ENCODE results near the gene COX6B2. TPM values are rescaled to one million over a fixed set of nuclear protein-coding genes. Genes with fewer than 3 reads are reported as not detected.

COX6B2 gene
- total RNA-seq, 2 experiments from 2014 or later: 0.55 TPM; not detected in 1

DNA sequence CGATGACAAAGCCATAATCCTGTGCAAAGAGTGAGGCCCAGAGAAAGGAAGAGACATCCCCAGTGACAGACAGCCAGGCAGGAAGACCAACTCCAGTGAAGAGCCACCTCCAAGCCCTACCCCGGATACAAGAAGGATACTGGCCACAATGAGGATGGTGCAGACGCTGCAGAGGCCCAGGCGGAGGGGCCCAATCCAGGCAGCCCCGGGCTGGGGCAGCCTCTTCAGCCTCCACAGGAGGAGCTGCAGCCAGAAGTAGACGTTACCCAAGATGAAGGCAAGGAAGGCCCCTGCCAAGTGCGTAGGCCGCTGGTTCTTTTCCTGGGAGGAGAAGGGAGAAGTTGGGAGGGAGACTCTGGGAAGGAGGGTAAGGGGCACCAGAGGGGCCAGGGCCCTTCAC is 37.9 kb downstream of the COX6B2 start:
- no peak overlapping the region for H3K27ac Mint-ChIP-seq
- H3K4me1 Mint-ChIP-seq: peaks cover 5% of the 10 kb centered on the region
- no peaks in the 10 kb centered on the region for H3K36me3 Mint-ChIP-seq
- H3K9me3 Mint-ChIP-seq: no peaks in the 10 kb centered on the region
- no peak overlapping the region for H3K4me3 Mint-ChIP-seq
- peaks cover 7% of the 10 kb centered on the region for H3K27me3 Mint-ChIP-seq
- POLR2A ChIA-PET: no interaction called here
- DNase-seq (no peak), ATAC-seq (ENCODE audit: low read depth) (no peak)

GRCh38 chr19:55315956-55316525 is 38.5 kb downstream of the COX6B2 start:
- H3K27me3 Mint-ChIP-seq: peaks cover 3% of the 10 kb centered on the region
- POLR2A ChIA-PET: no interaction called here
- ATAC-seq (ENCODE audit: low read depth): no peak
- H3K4me3 Mint-ChIP-seq: no peak overlapping the region
- no peak for DNase-seq
- no peak overlapping the region for H3K27ac Mint-ChIP-seq
- peaks cover 2% of the 10 kb centered on the region for H3K4me1 Mint-ChIP-seq
- no peaks in the 10 kb centered on the region for H3K9me3 Mint-ChIP-seq
- no peaks in the 10 kb centered on the region for H3K36me3 Mint-ChIP-seq

DNA sequence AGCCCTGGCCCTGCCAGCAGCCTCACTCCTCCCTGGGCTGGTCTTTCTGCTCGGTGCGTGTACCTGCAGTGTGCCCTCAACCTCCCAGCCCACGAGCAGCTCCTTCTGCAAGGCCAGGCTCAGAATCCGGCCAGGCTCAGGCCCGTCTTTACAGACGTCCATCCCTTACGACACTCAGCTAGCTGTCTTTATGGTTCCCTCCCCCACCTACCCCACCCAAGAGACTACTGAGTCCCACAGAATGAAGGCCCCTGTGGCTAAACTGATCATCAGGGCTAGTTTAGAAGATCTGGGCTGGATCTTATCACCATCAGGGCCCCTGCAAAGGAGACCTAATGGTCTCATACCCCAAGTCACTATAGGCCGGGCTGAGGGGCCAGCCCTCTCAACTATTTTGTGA is 40.1 kb downstream of the COX6B2 start:
- POLR2A ChIA-PET: no interaction called here
- H3K27me3 Mint-ChIP-seq: no peaks in the 10 kb centered on the region
- H3K4me3 Mint-ChIP-seq: no peak overlapping the region
- no peak for ATAC-seq (ENCODE audit: low read depth)
- no peak overlapping the region for H3K27ac Mint-ChIP-seq
- peaks cover 2% of the 10 kb centered on the region for H3K4me1 Mint-ChIP-seq
- DNase-seq: no peak
- no peaks in the 10 kb centered on the region for H3K9me3 Mint-ChIP-seq
- no peaks in the 10 kb centered on the region for H3K36me3 Mint-ChIP-seq

- POLR2A ChIA-PET: interaction anchor here (0.6 to 1.0 kb wide), 2 partner anchors 27 to 65 kb away, joined by 3 to 4 read pairs; partner anchors contain the start of gene KMT5C
- no peak overlapping the region for H3K27ac Mint-ChIP-seq
- H3K36me3 Mint-ChIP-seq: no peaks in the 10 kb centered on the region
- DNase-seq: no peak
- H3K9me3 Mint-ChIP-seq: no peaks in the 10 kb centered on the region
- no peak for ATAC-seq (ENCODE audit: low read depth)
- H3K4me3 Mint-ChIP-seq: no peak overlapping the region
- no peaks in the 10 kb centered on the region for H3K27me3 Mint-ChIP-seq
- H3K4me1 Mint-ChIP-seq: peaks cover 2% of the 10 kb centered on the region
Observed at GRCh38 chr19:55312621-55313512, 41.7 kb downstream of the COX6B2 start.

DNA sequence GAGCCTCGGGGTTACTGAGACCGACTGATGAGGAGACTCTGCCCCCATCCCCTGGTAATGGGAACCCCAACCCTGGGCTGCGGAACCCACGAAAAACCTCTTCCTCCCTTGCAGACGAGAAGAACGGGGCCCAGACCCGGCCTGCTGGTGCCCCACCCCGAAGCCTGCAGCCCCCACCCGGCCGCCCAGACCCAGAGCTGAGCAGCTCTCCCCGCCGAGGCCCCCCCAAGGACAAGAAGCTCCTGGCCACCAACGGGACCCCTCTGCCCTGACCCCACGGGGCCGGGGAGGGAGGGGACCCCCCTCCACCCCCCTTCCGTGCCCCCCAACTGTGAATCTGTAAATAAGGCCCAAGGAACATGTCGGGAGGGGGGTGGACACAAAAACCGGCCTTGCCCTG is 42.7 kb downstream of the COX6B2 start:
- ATAC-seq (ENCODE audit: low read depth): no peak
- H3K27ac Mint-ChIP-seq: no peak overlapping the region
- H3K4me3 Mint-ChIP-seq: no peak overlapping the region
- H3K9me3 Mint-ChIP-seq: no peaks in the 10 kb centered on the region
- no peaks in the 10 kb centered on the region for H3K36me3 Mint-ChIP-seq
- POLR2A ChIA-PET: interaction anchor here (1.0 kb wide), 1 partner anchor 28 kb away, joined by 4 read pairs; the partner anchor contains the start of gene KMT5C
- no peak for DNase-seq
- peaks cover 2% of the 10 kb centered on the region for H3K4me1 Mint-ChIP-seq
- no peaks in the 10 kb centered on the region for H3K27me3 Mint-ChIP-seq

DNA sequence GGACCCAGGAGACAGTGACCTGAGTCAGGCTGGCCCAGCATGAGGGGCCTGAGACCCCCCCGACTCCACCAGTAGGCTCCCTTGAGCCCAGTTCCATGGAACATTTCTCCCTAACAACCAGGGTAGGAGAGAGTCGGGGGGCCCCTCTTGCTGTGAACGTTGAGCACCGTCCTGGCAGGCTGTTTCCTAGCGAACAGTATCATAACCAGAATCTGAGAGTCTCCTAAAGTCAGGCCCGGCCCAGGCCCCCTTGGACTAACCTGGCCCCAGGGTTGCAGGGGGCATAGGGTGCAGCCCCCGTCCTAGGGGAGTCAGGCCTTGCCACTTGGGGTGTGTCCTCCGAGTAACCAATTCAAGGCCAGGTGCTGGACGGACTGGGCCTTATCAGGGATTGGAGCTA is 43.1 kb downstream of the COX6B2 start:
- ATAC-seq (ENCODE audit: low read depth): no peak
- H3K4me3 Mint-ChIP-seq: no peak overlapping the region
- POLR2A ChIA-PET: no interaction called here

DNA sequence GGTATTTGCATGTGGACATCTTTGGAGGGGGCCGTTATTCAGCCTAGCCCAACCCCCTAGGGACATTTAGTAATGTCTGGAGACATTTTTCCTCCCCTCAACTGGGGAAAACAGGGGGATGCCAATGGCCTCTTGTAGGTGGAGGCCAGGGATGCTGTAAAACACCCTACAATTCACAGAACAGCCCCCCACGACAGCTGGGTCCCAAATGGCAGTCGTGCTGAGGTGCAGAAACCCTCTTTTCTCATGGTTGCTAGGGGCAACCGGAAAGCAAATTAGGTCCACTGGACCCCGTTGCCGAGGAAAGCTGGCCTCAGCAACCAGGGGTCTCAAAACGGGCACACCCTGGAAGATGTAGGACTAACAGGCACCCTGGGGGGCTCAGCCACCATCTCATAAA is 44.0 kb downstream of the COX6B2 start:
- POLR2A ChIA-PET: no interaction called here
- Mint-ChIP-seq H3K9me3 (no peaks in the 10 kb centered on the region), H3K27ac (no peak overlapping the region), H3K36me3 (peaks cover 3% of the 10 kb centered on the region), H3K4me3 (no peak overlapping the region), H3K4me1 (peaks cover 5% of the 10 kb centered on the region), H3K27me3 (no peaks in the 10 kb centered on the region)
- ATAC-seq (ENCODE audit: low read depth) (no peak), DNase-seq (no peak)

More for the DNA sequence above, 43.1 kb downstream of the COX6B2 start:
- H3K27ac Mint-ChIP-seq: no peak overlapping the region
- no peaks in the 10 kb centered on the region for H3K27me3 Mint-ChIP-seq
- peaks cover 2% of the 10 kb centered on the region for H3K4me1 Mint-ChIP-seq
- no peaks in the 10 kb centered on the region for H3K9me3 Mint-ChIP-seq
- H3K36me3 Mint-ChIP-seq: peaks cover 2% of the 10 kb centered on the region
- no peak for DNase-seq

GRCh38 chr19:55309448-55309847 is 45.1 kb downstream of the COX6B2 start:
- Mint-ChIP-seq H3K27me3 (no peaks in the 10 kb centered on the region), H3K4me3 (no peak overlapping the region), H3K36me3 (peaks cover 5% of the 10 kb centered on the region), H3K4me1 (peaks cover 5% of the 10 kb centered on the region), H3K27ac (no peak overlapping the region), H3K9me3 (no peaks in the 10 kb centered on the region)
- DNase-seq (no peak), ATAC-seq (ENCODE audit: low read depth) (no peak)
- POLR2A ChIA-PET: no interaction called here

DNA sequence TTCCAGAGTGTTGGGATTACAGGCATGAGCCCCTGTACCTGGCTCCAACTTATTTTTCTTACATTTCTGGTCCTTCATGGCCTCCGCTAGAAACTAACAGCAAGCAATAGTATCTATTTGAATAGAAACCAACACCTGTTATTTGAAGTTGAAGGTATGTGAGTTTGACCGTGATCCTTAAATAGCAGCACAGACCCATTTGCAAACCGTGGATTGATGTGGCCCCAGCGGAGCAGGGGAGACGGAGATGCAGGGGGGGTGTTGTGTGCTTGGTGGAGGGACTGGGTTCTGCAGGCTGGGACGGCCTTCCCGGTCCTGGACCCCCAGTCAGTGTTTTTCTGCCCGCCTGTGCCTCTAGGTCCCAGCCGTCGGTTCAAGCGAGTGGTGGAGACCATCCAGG is 46.2 kb downstream of the COX6B2 start:
- peaks cover 5% of the 10 kb centered on the region for H3K4me1 Mint-ChIP-seq
- POLR2A ChIA-PET: interaction anchor here (0.6 kb wide), 1 partner anchor 51 kb away, joined by 5 read pairs; no protein-coding TSS in a partner anchor
- H3K27ac Mint-ChIP-seq: no peak overlapping the region
- H3K36me3 Mint-ChIP-seq: peaks cover 5% of the 10 kb centered on the region
- H3K9me3 Mint-ChIP-seq: no peaks in the 10 kb centered on the region
- no peaks in the 10 kb centered on the region for H3K27me3 Mint-ChIP-seq
- DNase-seq (no peak), ATAC-seq (ENCODE audit: low read depth) (no peak)
- no peak overlapping the region for H3K4me3 Mint-ChIP-seq

DNA sequence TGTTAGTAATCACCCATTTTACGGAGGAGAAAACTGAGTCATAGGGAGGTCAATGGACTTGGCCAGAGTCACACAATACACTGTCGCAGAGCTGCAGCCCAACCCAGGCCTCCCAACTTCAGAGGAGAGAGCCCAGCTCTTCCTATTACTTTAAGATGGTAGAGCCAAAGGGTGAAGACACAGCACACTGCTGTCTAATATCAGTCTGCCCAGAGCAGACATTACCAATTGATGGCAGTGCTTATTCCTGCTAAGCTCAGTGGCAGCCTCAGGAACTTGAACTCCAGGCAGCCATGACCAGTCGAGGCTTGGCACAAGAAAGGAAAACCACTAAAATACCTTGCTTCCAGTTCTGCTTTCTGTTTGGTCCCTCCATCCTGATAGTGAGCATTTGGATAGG is 47.8 kb downstream of the COX6B2 start:
- DNase-seq: no peak
- H3K27ac Mint-ChIP-seq: no peak overlapping the region
- H3K9me3 Mint-ChIP-seq: no peaks in the 10 kb centered on the region
- ATAC-seq (ENCODE audit: low read depth): no peak
- H3K4me1 Mint-ChIP-seq: peaks cover 8% of the 10 kb centered on the region
- no peaks in the 10 kb centered on the region for H3K27me3 Mint-ChIP-seq
- peaks cover 7% of the 10 kb centered on the region for H3K36me3 Mint-ChIP-seq
- no peak overlapping the region for H3K4me3 Mint-ChIP-seq
- POLR2A ChIA-PET: interaction anchor here (1.2 kb wide), 1 partner anchor 101 kb away, joined by 4 read pairs; the partner anchor contains the start of gene UBE2S

- Mint-ChIP-seq H3K9me3 (no peaks in the 10 kb centered on the region), H3K36me3 (peaks cover 7% of the 10 kb centered on the region), H3K27me3 (no peaks in the 10 kb centered on the region), H3K4me1 (peaks cover 8% of the 10 kb centered on the region), H3K27ac (no peak overlapping the region), H3K4me3 (no peak overlapping the region)
- DNase-seq (no peak), ATAC-seq (ENCODE audit: low read depth) (no peak)
- POLR2A ChIA-PET: interaction anchor here (1.1 to 1.5 kb wide), 4 partner anchors 33 to 101 kb away, joined by 3 to 5 read pairs (median 4); partner anchors contain the start of genes KMT5C, TMEM238 and UBE2S
Observed at GRCh38 chr19:55305983-55306562, 48.4 kb downstream of the COX6B2 start.

DNA sequence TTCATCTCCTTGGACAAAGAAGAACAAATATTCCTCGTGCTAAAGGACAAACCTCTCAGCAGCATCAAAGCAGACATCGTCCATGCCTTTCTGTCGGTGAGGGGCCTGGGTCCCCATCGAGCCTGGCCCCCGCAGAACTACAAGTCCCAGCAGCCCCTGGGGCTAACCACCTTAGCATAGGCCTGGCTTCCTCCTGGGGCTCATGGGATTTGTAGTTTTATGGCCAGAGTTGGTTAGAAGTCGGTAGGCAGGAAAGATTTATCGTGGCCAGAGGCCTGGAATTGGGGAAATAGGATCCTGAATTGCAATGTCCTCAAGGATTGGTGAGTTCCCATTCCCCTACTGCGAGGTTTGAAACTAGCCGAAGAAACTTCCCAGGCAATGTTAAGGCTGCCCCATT is 49.0 kb downstream of the COX6B2 start:
- Mint-ChIP-seq H3K4me1 (peaks cover 8% of the 10 kb centered on the region), H3K27ac (no peak overlapping the region), H3K9me3 (no peaks in the 10 kb centered on the region), H3K4me3 (no peak overlapping the region), H3K36me3 (peaks cover 7% of the 10 kb centered on the region), H3K27me3 (no peaks in the 10 kb centered on the region)
- peak; percentile 52 for DNase-seq
- peak; percentile 44 for ATAC-seq (ENCODE audit: low read depth)
- POLR2A ChIA-PET: interaction anchor here (1.1 to 1.5 kb wide), 3 partner anchors 33 to 82 kb away, joined by 3 to 5 read pairs (median 4); partner anchors contain the start of genes KMT5C and TMEM238

DNA sequence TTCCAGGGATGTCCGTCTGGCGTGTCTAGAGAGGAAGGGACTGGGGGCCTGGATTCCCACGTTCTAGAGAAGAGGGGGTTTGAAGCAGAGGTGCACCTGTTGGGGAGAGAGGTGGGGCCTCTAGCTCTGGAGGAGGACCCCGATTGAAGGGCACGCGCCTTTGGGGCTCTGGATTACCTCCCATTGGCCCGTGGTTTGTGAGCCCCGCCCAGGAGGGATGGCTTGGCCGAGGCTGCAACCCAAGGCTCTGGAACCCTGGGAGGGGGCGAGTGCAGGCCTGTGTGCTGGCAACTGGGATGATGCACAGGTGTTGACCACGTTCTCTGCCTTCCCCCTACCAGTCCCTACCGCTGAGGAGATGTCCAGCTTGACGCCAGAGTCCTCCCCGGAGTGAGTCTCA is 49.5 kb downstream of the COX6B2 start:
- DNase-seq (no peak), ATAC-seq (ENCODE audit: low read depth) (no peak)
- no peak overlapping the region for H3K27ac Mint-ChIP-seq
- no peaks in the 10 kb centered on the region for H3K27me3 Mint-ChIP-seq
- H3K9me3 Mint-ChIP-seq: no peaks in the 10 kb centered on the region
- peaks cover 8% of the 10 kb centered on the region for H3K4me1 Mint-ChIP-seq
- peaks cover 7% of the 10 kb centered on the region for H3K36me3 Mint-ChIP-seq
- H3K4me3 Mint-ChIP-seq: no peak overlapping the region
- POLR2A ChIA-PET: interaction anchor here (1.4 to 1.5 kb wide), 2 partner anchors 79 to 82 kb away, joined by 3 to 4 read pairs; partner anchors contain the start of gene TMEM238

All from activated naive CD8-positive, alpha-beta T cell treated with anti-CD3 and anti-CD28 coated beads, Interleukin-2, amount 10 ng/mL, durations not matched to agents 7 days and 5 days (primary cell).